HepG2 (cell line): ENCODE data around the gene CCDC69. TPM values are rescaled to one million over a fixed set of nuclear protein-coding genes. Genes with fewer than 3 reads are reported as not detected.

Experiments
- ATAD3A ChIP-seq: sonication (generic); formaldehyde crosslinking; IDR thresholded peaks from 2 replicates; pipeline ENCODE4 v1.4.0; 2020; ENCODE audit warnings: missing genetic modification reagents
- JARID2 ChIP-seq: sonication (generic); formaldehyde crosslinking; IDR thresholded peaks from 2 replicates; pipeline ENCODE4 v1.8.1; 2023; ENCODE audit warnings: missing genetic modification reagents, inconsistent platforms; ENCODE audit not compliant: insufficient replicate concordance
- MATR3 ChIP-seq: sonication (generic); formaldehyde crosslinking; IDR thresholded peaks from 2 replicates; pipeline ENCODE4 v1.4.0; 2020; ENCODE audit warnings: missing genetic modification reagents
- MIER3 ChIP-seq: IDR thresholded peaks from 2 replicates; pipeline ENCODE4 v1.6.1; 2016; ENCODE audit warnings: missing compliant biosample characterization, borderline replicate concordance
- MNT ChIP-seq: fragments of 450-650 bp; IDR thresholded peaks from 2 replicates; pipeline ENCODE4 v1.6.1; 2016
- PHF21A ChIP-seq: sonication (generic); formaldehyde crosslinking; IDR thresholded peaks from 2 replicates; pipeline ENCODE4 v1.5.0; 2020; ENCODE audit warnings: mild to moderate bottlenecking, missing genetic modification reagents
- PRPF4 ChIP-seq: fragments of 200-400 bp; formaldehyde crosslinking; IDR thresholded peaks from 2 replicates; pipeline ENCODE4 v1.6.1; 2016; ENCODE audit warnings: low read length, low read depth; ENCODE audit not compliant: poor library complexity, severe bottlenecking
- RBM39 ChIP-seq: fragments of 200-400 bp; formaldehyde crosslinking; IDR thresholded peaks from one replicate; pipeline ENCODE4 v1.6.1; 2018; ENCODE audit warnings: antibody characterized with exemption, mild to moderate bottlenecking, low read depth, low read length; ENCODE audit not compliant: poor library complexity, severe bottlenecking
- SIX4 ChIP-seq: sonication (generic); formaldehyde crosslinking; IDR thresholded peaks from 2 replicates; pipeline ENCODE4 v1.4.0; 2020; ENCODE audit warnings: missing genetic modification reagents
- TFDP2 ChIP-seq: sonication (generic); formaldehyde crosslinking; IDR thresholded peaks from 2 replicates; pipeline ENCODE4 v1.4.0; 2020; ENCODE audit warnings: missing genetic modification reagents
- TGIF2 ChIP-seq: IDR thresholded peaks from 2 replicates; pipeline ENCODE4 v1.6.1; 2016; ENCODE audit warnings: control low read depth, missing compliant biosample characterization
- ZBTB42 ChIP-seq: sonication (generic); formaldehyde crosslinking; IDR thresholded peaks from 2 replicates; pipeline ENCODE4 v1.5.0; 2020; ENCODE audit warnings: mild to moderate bottlenecking, missing genetic modification reagents
- ZMYM3 ChIP-seq: sonication (generic); formaldehyde crosslinking; IDR thresholded peaks from 2 replicates; pipeline ENCODE4 v1.5.1; 2020; ENCODE audit warnings: mild to moderate bottlenecking, missing genetic modification reagents
- ZNF639 ChIP-seq: conservative IDR thresholded peaks from 2 replicates; pipeline ENCODE4 v1.6.1; 2018; ENCODE audit warnings: missing genetic modification reagents
- ZNF850 ChIP-seq: sonication (generic); formaldehyde crosslinking; conservative IDR thresholded peaks from 2 replicates; pipeline ENCODE4 v1.9.0; 2021; ENCODE audit warnings: mild to moderate bottlenecking, missing genetic modification reagents
- ZNF891 ChIP-seq: sonication (generic); formaldehyde crosslinking; IDR thresholded peaks from 2 replicates; pipeline ENCODE4 v1.5.0; 2020; ENCODE audit warnings: mild to moderate bottlenecking, missing genetic modification reagents
- ZSCAN29 ChIP-seq: sonication (generic); formaldehyde crosslinking; conservative IDR thresholded peaks from 2 replicates; pipeline ENCODE4 v1.4.0; 2020; ENCODE audit warnings: mild to moderate bottlenecking, missing genetic modification reagents
- polyA plus RNA-seq, 8 experiments: library from polyadenylated mRNA; depleted of rRNA in 3 of 8; stranded (reverse) in 7 of 8; unstranded in 1 of 8; fragments of >200 nt; fragmentation: Illumina TruSeq in 4 of 8; extraction: Trizol in 4 of 8; gene quantifications; 2 replicates each; pipeline versions ENCODE4 v1.2.1 to v1.2.3, GENCODE V29; 2011 to 2016; ENCODE audit warnings: low read depth in 4 of 8, missing spikeins in 1 of 8, mixed read lengths in 1 of 8; ENCODE audit not compliant: insufficient read depth in 1 of 8
- total RNA-seq, 5 experiments: library from RNA; depleted of rRNA; stranded (reverse); fragments of >200 nt; fragmentation: Illumina TruSeq; extraction: Trizol; gene quantifications; 2 replicates each; pipeline ENCODE4 v1.2.3, GENCODE V29; 2016; ENCODE audit warnings: low read depth in 1 of 5
- TF ChIP-seq, protein P1 (sequence below): sonication (generic); formaldehyde crosslinking; IDR thresholded peaks from 2 replicates; pipeline ENCODE4 v1.9.0; 2022; ENCODE audit warnings: low read depth, missing genetic modification reagents
- TF ChIP-seq, protein P2 (sequence below): sonication (generic); formaldehyde crosslinking; IDR thresholded peaks from 2 replicates; pipeline ENCODE4 v1.8.0; 2022; ENCODE audit warnings: mild to moderate bottlenecking, missing genetic modification reagents, moderate library complexity
- TF ChIP-seq, protein P3 (sequence below): sonication (generic); formaldehyde crosslinking; IDR thresholded peaks from 2 replicates; pipeline ENCODE4 v1.4.0; 2020; ENCODE audit warnings: missing genetic modification reagents

The CCDC69 gene
- total and polyA plus RNA-seq, 2 of the 13 experiments (the other 11 are each of a cell fraction or from before 2014, with no cell fraction given): 12.2 to 45.2 TPM

DNA sequence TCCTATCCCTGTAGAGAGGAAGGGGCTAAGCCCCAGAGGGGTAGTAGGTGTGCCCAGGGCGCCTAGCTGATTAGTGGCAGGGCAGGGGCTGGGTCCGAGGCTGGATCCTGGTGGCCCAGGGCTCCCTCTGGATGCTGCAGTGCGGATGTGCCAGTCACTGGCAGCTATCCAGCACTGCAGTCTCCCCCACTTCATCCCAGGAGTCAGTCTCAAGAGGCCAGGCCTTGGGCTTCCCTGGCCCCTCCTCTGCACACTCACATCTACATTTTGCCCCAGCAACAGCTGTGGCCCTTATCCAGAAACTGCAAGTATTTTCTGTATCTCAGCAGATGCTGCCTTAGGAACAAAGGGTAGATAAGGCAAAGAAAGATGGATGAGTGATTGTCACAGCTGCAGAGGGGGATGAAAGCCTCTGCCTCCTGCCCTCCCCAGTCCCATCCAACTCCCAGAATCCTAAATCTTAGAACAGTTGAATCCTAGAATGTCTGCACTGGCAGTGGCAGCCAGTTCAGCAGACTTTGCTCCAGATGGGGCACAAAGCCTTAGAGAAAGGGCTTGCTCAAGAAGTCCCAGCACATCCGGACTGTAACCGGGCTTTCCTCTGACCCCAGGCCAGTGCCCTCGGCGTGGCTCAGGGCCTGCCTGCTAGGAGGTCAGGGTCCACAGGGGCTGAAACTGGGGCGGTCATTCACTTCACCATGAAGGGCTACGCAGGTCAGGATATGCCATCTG is 68.0 kb downstream of the CCDC69 start (continued):
- TF ChIP-seq TFDP2 (no peak), ZSCAN29 (CRISPR knock-in tag) (peak; percentile 76), MIER3 (CRISPR knock-in tag) (peak; percentile 31; the same call in 1 of the 2 replicates), SIX4 (CRISPR knock-in tag) (no peak), ZNF850 (CRISPR knock-in tag) (no peak), ZMYM3 (CRISPR knock-in tag) (no peak; the same call in 1 of the 2 replicates), ZBTB42 (CRISPR knock-in tag) (no peak), ZNF639 (CRISPR knock-in tag) (no peak), ATAD3A (CRISPR knock-in tag) (no peak), JARID2 (CRISPR knock-in tag) (no peak), PHF21A (CRISPR knock-in tag) (peak; percentile 78; the same call in 1 of the 2 replicates), PRPF4 (no peak), TGIF2 (CRISPR knock-in tag) (peak; percentile 79), ZNF891 (CRISPR knock-in tag) (0 out of 2 replicates have a peak, but pooled peaks have one; percentile 35), MATR3 (CRISPR knock-in tag) (no peak), MNT (no peak), RBM39 (no peak)
- TF ChIP-seq, protein P1, sequence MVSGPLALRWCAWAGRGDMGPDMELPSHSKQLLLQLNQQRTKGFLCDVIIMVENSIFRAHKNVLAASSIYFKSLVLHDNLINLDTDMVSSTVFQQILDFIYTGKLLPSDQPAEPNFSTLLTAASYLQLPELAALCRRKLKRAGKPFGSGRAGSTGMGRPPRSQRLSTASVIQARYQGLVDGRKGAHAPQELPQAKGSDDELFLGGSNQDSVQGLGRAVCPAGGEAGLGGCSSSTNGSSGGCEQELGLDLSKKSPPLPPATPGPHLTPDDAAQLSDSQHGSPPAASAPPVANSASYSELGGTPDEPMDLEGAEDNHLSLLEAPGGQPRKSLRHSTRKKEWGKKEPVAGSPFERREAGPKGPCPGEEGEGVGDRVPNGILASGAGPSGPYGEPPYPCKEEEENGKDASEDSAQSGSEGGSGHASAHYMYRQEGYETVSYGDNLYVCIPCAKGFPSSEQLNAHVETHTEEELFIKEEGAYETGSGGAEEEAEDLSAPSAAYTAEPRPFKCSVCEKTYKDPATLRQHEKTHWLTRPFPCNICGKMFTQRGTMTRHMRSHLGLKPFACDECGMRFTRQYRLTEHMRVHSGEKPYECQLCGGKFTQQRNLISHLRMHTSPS: peak; percentile 76; the same call in 1 of the 2 replicates
- TF ChIP-seq, protein P2, sequence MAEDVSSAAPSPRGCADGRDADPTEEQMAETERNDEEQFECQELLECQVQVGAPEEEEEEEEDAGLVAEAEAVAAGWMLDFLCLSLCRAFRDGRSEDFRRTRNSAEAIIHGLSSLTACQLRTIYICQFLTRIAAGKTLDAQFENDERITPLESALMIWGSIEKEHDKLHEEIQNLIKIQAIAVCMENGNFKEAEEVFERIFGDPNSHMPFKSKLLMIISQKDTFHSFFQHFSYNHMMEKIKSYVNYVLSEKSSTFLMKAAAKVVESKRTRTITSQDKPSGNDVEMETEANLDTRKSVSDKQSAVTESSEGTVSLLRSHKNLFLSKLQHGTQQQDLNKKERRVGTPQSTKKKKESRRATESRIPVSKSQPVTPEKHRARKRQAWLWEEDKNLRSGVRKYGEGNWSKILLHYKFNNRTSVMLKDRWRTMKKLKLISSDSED (CRISPR knock-in tag): no peak
- TF ChIP-seq, protein P3, sequence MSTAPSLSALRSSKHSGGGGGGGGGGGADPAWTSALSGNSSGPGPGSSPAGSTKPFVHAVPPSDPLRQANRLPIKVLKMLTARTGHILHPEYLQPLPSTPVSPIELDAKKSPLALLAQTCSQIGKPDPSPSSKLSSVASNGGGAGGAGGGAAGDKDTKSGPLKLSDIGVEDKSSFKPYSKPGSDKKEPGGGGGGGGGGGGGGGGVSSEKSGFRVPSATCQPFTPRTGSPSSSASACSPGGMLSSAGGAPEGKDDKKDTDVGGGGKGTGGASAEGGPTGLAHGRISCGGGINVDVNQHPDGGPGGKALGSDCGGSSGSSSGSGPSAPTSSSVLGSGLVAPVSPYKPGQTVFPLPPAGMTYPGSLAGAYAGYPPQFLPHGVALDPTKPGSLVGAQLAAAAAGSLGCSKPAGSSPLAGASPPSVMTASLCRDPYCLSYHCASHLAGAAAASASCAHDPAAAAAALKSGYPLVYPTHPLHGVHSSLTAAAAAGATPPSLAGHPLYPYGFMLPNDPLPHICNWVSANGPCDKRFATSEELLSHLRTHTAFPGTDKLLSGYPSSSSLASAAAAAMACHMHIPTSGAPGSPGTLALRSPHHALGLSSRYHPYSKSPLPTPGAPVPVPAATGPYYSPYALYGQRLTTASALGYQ (CRISPR knock-in tag): no peak
